Endometrium (tissue), 2 donors: Measurements from ENCODE around the gene PDCD4.

Experiments used
- FAIRE-seq: peaks from 2 replicates; lab custom pipeline; 2012; peaks lifted over from hg19 to GRCh38; lab: Jason Lieb, UNC
- donor health status: control.
- donor health status: control.

The PDCD4 gene

DNA sequence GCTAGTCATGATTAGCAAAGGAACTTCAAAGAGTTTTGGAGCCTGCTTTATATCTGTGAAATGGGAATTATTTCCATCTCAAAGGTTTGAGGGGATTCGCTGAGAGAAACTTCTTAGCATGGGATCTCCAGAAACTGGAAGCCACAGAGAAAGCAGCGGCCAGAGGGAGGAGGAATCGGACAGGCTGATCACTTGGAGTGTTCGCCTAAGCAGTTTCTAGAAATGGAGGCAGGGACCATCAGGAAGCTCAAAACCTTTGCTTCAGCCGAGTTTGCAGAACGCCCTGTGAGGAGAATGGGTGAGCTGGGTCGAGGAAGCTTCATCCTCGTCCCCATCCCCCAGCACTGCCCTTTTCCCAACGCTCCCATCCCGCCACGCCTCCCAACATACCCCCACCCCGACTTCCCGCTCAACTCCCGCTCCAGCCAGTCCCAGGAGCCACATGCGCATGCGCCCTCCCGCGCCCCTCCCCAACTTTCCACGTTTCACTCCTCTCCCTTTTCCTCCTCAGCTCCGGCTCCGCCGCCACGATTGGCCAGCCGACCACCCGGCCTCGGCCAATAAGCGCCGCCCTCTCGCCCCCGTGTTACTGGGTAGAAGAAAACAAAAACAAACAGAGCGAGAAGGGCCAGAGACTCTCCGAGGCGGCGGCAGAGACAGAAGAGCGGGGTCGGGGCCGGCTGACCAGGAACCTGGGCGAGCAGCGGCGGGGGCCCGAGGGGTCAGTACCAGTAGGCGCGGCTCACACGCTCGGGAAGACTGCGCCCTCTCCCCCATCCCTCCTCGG lies at the start of gene PDCD4:
Gene PDCD4, plus strand, starts transcription at position 631 of the 787 bp plus-strand sequence. CDS start 4,100 bp downstream, outside the sequence.
- peak; percentile 97 for FAIRE-seq

DNA sequence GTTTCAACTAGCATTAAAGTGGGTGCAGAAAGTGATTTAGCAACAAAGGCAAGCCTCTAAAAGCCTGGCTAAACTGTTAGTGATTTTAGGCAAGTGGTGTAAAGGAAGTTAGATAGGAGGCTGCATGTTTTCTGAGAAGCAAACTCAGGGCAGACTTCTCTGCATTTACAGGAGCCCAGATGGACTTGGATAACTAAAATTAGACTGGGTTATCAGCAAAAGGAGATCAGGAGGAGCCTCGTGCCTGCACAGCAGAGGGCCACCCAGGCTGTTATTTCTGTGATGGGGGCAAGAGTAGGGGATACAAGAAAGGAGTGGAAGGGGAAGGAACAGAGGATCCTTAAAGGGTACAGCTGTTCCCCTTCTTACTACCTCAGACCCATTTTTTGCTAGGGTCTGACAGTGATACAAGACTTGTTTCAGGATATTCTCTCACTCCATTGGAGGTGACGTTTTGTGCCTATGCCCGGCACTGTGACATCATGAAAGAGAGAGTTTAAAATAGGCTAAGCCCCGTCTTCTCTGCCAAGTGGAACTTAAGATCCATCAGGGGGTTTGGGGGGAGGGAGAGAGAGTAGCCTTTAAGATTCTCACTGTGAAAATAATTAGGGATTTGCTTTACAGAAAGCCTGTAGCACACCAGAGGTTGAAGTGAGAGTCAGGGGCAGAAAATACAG lies 49.6 kb upstream of the PDCD4 start:
- no peak for FAIRE-seq

DNA sequence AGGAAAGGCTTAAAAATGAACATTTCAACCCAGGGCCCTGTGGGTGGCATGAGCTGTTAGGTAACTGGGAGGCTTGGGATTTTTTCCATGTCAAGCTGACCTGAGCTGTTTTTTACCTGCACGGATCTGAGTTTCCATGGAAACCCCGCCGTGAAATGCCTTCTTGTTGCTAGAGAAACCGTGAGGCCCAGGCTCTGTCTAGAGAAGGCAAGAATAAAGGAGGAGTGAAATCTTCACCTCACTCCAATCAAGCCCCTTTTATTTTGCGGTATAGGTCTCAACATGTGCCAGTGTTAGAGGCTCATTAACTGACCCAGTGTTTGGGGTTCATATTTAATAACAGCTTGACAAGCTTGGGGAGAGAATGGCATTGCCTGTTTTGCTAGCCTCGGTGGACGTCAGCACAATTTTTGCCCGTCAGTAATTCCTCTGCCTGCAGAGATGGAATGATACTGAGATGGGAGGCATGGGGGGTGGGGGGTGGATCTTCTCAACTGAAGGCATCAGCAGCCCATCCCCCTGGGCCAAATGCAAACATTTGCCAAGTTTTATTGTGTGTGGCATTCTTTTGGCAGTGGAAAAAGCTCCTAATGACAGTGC lies 48.9 kb upstream of the PDCD4 start:
- no peak for FAIRE-seq

DNA sequence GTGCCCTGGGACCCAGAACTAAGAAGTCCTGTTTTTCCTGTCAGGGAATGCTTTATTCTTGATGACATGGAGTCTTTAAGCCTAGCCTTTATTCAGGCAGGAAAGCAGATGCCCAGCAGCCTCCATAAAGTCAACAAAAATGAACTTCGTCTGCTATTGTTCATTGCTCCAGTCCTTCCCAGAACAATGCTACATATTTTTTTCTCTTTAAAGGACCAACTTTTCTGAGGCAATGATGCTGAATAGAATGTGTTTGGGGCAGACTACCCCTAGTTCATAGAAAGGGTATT lies 47.6 kb upstream of the PDCD4 start:
- no peak for FAIRE-seq

DNA sequence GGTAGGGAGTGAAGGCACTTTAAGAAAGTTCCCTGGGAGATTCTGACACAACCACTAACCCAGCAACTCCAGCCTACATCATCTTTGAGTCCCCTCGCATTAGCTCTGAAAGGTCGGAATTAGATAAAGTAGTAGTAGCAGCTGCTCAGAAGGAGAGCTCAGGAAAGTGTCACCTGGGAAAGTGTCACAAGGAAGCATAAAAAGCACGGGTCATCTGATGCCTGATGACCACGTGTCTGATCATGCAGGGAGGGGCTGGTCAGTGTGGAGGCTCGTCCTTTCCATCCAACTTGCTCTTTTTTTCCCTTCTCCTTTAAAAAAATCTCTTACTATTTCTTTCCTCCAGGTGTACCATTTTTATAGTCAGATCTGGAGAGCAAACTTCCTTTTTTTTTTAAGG lies 47.1 kb upstream of the PDCD4 start:
- FAIRE-seq: no peak

DNA sequence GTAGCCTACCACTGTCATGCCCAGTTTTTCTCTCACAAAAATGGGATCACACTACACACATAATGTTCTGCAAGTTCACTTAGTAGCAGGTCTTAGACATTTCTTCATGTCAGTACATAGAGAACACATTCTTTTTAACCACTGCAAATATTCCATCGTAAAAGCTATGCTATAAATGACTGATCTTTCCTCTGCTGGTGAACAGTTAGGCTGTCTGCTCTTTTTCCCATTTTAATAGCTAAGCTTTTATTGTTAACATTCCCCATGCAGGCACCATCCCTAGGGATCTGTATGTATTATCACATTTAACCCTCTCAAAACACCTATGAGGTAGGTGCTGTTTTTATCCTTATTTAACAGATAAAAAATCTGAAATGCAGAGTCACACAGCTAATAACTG lies 46.2 kb upstream of the PDCD4 start:
- no peak for FAIRE-seq

DNA sequence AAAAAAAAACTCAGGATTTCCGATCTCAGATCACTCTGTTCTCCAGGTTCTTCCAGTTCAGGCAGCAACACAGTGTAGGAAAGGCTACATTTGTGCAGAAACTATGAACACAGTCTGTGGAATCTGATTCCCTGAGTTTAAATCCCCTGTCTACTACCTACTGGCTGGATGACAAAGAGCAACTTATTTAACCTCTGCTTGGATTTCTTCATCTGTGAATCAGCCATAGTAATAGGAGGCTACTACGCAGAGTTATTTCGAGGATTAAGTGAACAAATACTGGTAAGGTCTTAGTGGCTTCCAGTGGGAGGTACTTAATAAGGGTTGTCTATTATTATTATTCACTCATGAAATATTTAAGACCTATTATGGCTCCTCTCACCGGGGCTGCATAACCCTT lies 44.3 kb upstream of the PDCD4 start:
- no peak for FAIRE-seq

DNA sequence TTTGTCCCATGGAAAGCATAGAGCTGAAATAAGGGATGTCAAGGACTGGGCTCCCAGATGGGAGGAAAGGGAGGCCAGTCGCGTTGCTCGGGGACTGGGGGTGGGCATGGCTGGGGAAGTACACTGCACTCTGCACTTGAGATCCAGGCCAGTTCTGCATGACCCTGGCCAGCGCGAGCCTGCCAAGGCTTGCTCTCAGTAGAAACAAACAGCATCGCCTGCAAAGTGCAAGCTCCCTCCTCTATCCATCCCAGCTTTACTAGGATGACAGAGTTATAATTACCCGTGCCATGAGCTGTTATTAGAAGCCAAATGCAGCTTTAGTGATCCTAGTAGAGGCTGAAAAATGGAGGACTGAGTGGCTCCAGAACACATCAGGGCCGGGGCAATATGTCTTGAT lies 43.9 kb upstream of the PDCD4 start:
- no peak for FAIRE-seq

DNA sequence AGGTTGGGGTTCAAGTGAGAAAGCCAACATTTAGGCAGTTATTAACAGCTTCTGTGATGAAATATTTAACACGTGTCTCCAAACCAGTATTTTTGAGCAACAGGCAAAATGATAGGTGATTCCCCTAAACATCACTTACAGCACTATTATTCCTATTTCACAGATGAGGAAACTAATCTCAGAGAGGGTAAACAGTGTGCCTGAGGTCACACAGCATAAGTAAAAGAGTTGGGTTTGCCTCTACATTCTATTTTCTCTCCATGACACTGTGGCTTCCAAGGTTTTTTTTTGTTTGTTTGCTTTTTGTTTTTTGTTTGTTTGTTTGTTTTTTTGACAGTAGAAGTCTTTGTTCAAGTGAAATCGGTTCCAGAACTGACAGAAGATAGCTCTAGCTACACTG lies 43.2 kb upstream of the PDCD4 start:
- FAIRE-seq: no peak

DNA sequence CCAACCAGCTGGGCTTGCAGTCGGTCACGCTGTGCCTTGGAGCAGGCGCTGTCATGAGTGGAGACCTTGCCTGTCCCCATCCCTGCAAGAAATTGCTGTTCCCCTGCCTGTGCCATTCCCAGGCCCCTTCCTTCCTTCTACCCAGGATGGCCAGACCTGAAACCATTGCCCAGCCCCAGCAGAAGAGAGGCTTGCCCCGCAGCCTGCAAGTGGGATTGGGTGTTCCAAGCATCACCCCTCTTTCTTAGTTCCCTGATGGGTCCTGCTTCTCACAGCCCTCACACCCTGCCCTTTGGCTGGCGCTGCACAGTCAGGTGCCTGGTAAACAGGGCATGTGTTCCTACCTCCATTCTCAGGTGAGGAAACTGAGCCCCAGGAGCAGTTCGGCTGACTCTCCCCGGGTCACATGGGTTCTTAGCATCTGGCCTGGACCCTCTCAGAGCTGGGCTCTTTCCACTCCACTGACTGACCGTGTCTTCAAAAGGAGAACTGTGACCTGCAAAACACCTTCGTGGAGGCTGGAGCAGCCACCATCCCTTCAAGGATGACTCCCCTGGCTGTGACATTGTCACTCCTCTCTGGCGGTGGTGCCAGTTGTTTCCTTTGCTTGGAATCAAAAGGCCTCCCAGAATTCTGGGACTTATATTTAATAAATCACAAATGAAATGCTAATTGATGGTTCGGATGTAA lies 41.9 kb upstream of the PDCD4 start:
- no peak for FAIRE-seq

DNA sequence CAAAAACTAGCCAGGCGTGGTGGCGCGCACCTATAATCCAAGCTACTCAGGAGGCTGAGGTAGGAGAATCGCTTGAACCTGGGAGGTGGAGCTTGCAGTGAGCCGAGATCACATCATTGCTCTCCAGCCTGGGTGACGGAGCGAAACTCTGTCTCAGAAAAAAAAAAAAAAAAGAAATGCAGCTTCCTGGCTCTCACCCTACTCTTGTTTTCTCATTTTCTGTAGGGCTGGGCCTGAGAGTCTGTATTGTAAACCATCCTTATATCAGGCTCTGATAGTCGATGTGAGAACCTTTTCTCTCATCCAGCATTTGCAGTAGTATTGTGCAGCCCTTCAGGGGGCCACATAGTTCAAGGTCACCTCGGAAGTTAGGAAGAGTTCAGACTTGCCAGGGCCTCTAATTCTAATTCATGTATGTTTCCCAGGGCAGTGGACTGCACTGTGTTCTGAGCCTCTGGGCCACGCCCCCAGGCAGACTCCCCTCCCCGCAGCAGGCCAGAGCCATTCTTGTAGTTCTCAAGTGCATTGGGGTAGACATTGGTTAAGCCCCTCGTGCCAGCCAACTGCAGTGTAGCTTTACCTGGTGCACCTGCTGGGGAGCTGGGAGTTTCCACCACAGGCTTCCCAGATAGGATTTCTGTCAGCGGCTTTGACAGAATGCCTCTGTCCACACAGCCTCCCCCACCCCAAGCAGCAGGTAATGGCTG lies 38.3 kb upstream of the PDCD4 start:
- FAIRE-seq: no peak

DNA sequence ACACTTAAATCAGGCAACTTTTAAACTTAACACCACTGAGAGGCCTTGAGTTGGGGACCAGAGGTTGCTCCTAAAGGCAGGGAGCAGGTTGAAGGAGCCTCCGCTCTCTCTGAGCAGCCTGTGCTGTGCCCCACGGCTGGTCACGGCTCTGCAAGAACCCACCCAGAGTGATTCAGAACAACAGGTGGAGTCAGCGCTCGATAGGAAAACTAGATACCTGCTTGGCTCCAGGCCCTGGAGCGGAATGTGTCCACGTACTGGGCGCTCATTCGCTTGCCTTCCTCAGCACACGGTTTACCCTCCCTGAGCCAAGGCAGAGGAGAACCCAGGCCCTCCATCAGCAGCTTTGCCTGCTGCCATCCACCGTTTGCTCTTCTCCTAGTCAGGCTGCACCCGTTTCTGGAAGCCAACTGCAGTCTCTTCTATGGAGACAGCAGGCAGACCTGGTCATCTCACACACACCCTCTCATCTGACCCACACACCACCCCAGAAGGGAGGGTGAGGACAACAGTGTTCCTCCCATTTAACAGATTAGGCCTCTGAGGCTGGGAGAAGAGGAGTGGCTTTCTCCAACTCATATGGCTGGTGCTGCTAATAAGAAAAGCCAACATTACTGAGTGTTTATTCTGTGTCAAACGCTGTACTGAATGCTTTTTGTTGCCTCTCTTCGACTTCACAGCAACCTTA lies 37.6 kb upstream of the PDCD4 start:
- FAIRE-seq: no peak

DNA sequence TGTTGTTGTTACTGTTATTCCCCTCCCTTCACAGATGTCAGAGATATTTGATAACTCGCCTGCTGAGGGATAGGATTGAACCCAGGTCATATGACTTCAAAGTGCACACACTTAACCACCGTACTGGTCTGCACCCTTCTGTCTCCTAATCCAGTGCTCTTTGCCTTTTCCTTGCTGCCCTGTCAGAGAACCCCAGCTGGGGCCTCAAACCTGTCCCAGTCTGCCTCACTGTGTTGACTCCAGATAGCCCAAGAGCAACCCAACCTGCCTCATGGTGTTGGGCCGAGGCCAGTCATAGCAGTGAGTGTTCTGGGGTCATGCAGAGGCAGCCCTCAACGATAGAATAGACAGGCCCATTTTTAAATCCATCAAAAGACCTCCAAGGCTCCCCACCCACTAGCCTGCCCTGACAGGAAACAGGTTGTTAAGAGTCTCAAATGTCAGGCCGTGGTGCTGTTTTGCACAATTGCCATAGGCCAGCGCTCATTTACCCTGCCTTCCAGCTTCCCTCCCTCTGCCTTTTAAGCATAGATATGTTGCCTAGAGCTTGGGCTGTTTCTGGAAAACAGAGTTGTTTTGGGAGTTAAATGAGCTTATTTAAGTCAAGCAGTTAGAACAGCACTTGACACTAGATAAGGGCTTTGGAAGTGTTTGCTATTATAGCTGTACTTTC lies 37.0 kb upstream of the PDCD4 start:
- peak; percentile 82 for FAIRE-seq

DNA sequence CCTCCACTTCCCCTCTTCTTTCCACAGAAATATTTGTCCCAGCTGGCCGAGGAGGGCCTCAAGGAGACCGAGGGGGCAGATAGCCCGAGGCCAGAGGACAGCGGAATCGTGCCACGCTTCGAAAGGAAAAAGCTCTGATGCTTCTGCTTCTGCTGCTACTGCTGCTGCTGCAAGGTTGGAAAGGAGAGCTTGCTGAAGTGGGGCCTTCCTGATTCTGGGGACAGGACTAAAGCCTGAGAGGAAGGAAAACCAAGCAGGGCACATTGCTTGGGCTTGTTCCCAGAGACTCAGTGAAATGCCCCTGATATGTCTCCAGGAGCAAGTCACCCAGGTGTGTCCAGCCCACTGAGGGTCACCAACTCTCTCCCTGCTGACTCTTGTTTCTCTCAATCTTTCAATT lies 35.9 kb upstream of the PDCD4 start:
- no peak for FAIRE-seq

DNA sequence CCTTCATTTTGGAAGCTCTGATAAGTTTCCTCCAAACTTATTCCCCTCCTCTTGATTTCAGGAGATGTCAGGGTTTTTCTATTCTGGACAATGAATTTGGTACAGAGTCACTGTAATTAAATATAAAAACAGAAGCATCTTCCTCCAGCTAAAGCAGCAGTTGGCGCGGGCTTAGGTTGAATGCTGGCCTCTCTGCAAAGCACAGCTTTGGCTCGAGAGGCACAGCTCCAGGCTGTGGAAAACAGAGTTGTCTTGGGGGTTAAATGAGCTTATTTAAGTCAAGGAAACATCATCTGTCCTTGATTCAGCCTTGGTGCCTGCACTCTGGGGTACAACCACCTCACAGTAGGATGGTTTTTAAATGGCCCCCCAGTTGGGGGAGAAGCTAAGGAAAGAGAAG lies 35.0 kb upstream of the PDCD4 start:
- FAIRE-seq: no peak

DNA sequence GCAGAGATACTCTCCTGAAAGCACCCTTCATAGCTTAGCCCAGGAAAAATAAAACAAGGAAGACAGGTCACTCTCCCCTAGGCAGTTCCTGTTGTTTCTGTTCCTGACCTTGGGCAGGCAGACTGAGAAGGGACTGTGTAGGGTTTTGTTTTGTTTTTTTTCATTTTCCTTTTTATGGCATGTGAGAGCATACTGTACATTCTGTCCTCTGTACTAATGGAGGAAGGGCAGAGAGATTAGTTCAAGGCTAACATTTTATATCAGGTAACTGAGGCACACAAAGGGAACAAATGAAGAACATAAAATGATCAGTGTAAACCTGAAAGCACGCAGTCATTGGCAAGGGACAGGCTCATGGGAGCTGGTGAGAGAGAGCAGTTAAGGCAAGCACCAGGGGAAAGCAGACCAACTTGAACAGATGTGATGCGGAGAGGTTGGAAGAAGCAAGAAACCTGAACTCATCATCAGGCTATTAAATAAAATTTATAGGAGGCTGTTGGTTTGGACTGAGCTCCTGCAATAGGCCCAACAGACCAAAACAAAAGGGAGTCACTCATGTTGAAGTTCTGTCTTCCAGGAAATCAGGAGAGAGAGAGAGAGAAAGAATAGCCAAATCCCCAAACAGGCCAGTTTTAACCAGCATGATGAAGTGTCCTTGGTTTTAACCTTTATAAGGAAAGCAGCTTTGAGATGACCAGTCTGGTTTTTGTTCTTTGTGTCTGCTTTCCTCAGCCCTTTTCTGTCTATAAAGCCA lies 34.1 kb upstream of the PDCD4 start:
- peak; percentile 59 for FAIRE-seq

DNA sequence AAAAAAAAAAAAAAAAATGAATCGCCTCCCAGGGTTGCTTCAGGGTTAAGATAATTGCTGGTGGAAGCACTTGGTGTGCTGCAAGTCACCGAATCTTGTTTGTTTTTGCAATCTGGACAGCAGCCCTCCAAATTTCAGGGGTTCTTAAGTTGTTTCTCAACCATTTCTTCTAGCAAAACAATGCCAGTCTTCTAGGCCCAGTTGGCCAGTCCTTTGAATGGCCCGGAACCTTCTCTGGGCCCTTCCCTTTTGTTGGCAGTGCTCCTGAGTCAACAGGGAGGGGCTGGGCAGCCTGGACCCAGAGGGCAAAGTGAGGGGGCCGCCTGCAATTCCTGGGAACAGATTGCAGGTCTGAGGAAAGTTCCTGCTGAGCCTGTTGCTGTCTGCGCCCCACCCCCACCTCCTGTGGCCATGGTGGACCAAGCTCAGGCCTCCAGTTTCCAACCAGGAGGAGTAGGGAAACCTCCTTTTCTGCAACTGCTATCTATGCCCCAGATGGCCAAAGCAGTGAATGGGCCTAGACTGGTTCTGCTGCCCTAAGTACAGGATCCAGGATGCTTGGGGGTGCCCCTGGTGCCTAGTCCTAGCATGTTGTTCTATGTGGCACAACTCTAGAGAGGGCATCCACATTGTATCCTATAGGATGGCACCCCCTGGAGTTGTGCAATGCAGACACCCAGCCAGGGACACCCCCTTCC lies 31.4 kb upstream of the PDCD4 start:
- no peak for FAIRE-seq

DNA sequence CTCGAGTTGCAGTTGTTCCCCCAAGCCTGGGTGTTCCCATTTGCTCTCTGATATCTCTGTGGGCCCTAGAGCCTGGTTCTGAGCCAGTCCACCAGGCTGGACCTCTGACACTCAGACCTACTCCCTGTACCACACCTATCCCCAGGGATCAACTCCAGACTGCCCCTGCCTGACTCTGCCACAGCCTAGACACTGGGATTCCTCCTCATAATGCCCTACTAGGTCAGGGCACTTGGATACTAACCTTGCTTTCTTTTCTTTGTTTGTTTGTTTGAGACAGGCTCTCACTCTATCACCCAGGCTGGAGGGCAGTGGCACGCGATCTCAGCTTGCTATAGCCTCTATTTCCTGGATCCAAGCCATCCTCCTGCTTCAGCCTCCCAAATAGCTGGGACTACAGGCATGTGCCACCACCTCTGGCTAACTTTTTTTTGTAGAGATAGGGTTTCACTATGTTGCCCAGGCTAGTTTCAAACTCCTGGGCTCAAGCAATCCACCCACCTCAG lies 30.8 kb upstream of the PDCD4 start:
- no peak for FAIRE-seq

DNA sequence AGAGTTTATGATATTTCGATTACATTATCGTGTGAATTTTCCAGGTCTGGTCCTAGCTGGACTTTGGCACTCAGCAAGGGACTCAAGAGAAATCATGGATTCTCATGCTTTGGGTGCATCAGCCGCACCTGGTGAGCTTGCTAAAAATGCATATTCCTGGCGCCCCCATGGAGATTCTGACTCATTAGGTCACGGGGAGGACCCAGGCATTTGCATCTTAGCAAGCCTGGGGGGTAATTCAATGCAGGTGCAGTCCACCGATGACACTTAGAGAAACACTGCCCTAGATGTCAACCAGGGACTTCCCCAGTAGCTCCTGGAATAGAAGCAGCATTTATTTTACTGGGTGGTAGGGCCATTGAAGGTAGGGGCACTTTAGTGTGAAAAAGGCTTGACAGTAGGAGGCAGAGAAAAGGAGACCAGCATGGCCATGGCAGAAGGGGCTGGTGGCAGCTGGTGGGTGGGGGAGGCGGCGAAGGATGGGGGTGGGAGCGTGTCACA lies 29.9 kb upstream of the PDCD4 start:
- FAIRE-seq: no peak
